ENCODE measurements around the gene RNF111.
A peak's percentile ranks its signal among the peaks of the same experiment; 100 is the strongest.
"Not testable (repeated sequence)": the region's sequence is repeated elsewhere in the genome, so short reads cannot be mapped to it uniquely, and the experiment has no call there.

RNF111 gene

GRCh38 chr15:59059076-59059597 lies 71.7 kb downstream of the RNF111 start:
- DNase-seq (ENCODE audit: low spot score), result no peak

GRCh38 chr15:59060348-59060747 lies 72.9 kb downstream of the RNF111 start:
- DNase-seq (ENCODE audit: low spot score), result no peak

GRCh38 chr15:59063042-59063441 lies 75.6 kb downstream of the RNF111 start:
- no peak for DNase-seq (ENCODE audit: low spot score)

GRCh38 chr15:59069430-59069829 lies 82.0 kb downstream of the RNF111 start:
- DNase-seq (ENCODE audit: low spot score), result no peak

DNA sequence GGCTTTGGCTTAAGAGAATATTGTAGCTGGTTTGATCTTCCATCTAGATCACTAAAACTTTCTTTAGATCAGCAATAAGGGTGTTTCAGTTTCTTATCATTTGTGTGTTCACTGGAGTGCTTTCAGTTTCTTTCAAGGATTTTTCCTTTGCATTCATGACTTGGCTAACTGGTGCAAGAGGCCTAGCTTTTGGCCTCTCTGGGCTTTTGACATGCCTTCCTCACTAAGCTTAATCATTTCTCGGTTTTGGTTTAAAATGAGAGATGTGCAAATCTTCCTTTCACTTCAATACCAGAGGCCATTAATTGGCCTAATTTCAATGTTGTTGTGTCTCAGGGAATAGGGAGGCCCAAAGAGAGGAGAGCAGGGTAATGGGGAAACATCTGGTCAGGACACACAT lies 87.1 kb downstream of the RNF111 start:
- DNase-seq (ENCODE audit: low spot score), result no peak

DNA sequence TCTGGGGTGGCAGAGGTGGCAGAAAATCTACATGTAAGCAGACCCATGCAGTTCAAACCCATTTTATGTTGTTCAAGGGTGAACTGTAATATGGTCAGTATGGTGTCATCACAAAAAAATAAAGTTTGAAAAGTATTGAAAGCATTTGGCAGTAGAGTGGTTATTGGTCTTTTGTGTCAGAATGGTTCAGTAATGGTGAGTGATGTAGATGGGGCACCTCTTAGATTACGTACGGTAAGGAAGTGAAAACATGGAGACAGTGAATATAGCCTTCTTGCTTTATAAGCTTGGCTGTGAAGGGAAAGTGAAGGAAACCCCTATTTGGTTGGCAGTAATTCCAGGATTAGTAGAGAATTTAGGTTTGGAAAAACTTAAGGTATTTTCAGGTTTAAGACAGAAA lies 100.3 kb downstream of the RNF111 start:
- no peak for DNase-seq (ENCODE audit: low spot score)

DNA sequence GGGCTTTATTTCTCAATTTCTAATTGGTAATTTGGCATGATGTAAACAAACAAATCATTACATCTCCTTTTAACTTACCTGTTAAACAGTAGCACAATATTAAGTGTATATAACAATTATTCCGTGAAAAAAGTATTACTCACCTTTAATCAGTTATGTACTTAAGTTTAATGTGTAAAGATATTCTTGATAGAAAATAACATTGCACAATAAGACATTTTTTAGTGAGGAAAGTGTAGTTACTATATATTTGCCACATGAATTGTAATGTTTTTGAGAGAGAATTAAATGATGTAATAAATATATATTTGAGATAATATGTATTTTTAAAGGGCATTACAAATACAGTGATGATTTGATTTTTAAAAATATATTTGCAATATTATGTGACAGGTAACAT lies 106.6 kb downstream of the RNF111 start:
- DNase-seq (ENCODE audit: low spot score), result no peak

DNA sequence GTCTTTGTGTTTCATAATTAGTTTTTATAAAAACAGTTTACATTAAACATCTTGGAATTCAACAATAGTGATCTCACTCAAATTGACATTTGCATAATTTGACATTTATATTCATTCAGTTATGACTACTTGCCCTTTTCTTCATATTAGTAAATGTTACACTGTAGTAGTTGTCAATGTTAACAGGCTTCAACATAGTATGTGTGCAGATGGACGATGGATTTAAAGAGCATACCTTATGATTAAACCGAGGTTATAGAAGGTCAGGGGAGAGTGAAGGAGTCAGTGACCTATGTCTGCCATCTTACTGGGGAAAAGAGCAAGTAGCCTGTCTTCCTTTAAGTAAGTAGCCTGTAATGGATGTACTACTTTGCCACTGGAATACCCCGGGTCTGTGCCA lies 109.0 kb downstream of the RNF111 start:
- DNase-seq (ENCODE audit: low spot score), result no peak

DNA sequence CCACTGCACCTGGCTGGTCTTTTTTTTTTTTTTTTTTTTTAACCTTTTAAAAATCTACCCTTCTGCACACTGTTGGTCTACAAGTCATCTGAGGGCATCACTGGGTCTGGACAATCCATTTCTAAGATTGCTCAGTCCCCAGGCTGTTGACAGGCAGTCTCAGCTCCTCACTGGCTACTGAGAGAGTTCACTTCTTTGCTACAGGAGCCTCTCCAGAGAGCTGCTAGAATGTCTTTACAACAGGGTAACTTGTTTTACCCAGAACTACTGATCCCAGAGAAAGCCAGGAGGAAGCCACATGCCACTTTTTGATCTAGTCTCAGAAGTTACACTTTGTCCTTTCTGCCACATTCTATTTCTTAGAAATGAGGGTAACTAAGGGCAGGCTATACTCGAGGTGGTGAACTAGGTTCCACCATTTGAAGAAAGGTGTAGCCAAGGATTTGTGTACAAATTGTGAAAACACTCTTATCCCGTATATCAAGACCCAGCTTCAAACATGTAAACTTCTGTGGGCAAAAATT lies 111.8 kb downstream of the RNF111 start:
- no peak for DNase-seq (ENCODE audit: low spot score)

GRCh38 chr15:59104602-59104911 lies 117.1 kb downstream of the RNF111 start:
- no peak for DNase-seq (ENCODE audit: low spot score)

- DNase-seq (ENCODE audit: low spot score), result peak; percentile 95
Observed at GRCh38 chr15:59104912-59105732, 117.7 kb downstream of the RNF111 start, which contains the start of gene CCNB2. TSS of gene CCNB2 (plus strand) at chr15:59105146. CDS start at chr15:59105269, 123 bp downstream.

- DNase-seq (ENCODE audit: low spot score), result no peak
Observed at GRCh38 chr15:59105854-59106253, 118.4 kb downstream of the RNF111 start.

GRCh38 chr15:59111251-59111650 lies 123.8 kb downstream of the RNF111 start:
- no peak for DNase-seq (ENCODE audit: low spot score)

- no peak for DNase-seq (ENCODE audit: low spot score)
Observed at GRCh38 chr15:59115047-59115446, 127.6 kb downstream of the RNF111 start.

GRCh38 chr15:59116141-59116540 lies 128.7 kb downstream of the RNF111 start:
- no peak for DNase-seq (ENCODE audit: low spot score)

DNA sequence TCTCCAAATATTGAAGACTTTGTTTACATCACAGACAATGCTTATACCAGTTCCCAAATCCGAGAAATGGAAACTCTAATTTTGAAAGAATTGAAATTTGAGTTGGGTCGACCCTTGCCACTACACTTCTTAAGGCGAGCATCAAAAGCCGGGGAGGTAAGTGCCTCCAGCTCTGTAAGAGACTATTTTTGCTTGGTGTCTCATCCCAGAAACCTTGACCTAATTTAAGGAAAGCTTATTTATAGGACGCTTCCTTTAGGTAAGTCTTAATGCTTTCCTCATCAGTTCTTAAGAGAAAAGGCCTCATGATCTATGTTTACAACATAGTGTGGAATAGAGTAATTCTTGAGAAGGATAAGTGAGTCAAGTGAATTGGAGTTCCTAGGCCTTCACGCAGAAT lies 129.3 kb downstream of the RNF111 start:
- no peak for DNase-seq (ENCODE audit: low spot score)

GRCh38 chr15:59119625-59120024 lies 132.2 kb downstream of the RNF111 start:
- no peak for DNase-seq (ENCODE audit: low spot score)

- DNase-seq (ENCODE audit: low spot score), result no peak
Observed at GRCh38 chr15:59120937-59121336, 133.5 kb downstream of the RNF111 start.

DNA sequence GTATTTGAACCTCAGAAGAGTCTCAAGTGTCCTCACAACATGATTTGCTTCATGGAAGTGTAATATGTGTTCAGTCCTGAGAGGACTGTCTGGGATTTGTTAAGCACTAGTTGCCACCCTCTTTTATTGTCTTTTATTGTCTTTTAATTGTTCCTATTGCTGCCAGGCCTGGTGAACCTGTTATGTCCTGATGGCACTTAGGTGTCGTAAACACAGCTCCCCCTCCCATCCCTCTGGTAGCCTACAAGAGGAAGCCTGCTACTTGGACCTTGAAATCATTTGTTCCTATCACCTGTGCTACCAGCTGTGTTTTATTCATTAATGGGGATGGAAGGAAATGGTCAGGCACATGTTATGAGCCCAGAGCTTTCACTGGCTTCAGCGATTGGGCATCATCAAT lies 136.8 kb downstream of the RNF111 start:
- DNase-seq (ENCODE audit: low spot score), result no peak

DNA sequence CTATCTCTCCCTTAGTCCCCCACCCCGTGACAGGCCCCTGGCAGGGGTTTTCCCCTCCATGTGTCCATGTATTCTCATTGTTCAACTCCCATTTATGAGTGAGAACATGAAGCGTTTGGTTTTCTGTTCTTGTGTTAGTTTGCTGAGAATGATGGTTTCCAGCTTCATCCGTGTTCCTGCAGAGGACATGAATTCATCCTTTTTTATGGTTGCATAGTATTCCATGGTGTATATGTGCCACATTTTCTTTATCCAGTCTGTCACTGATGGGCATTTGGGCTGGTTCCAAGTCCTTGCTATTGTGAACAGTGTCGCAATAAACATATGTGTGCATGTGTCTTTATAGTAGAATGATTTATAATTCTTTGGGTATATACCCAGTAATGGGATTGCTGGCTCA lies 138.2 kb downstream of the RNF111 start:
- DNase-seq (ENCODE audit: low spot score), result not testable (repeated sequence)

DNA sequence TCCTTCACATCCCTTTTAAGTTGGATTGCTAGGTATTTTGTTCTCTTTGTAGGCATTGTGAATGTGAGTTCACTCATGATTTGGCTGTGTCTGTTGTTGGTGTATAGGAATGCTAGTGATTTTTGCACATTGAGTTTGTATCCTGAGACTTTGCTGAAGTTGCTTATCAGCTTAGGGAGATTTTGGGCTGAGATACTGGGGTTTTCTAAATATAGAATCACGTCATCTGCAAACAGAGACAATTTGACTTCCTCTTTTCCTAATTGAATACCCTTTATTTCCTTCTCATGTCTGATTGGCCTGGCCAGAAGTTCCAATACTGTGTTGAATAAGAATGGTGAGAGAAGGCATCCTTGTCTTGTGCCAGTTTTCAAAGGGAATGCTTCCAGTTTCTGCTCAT lies 139.8 kb downstream of the RNF111 start:
- DNase-seq (ENCODE audit: low spot score), result not testable (repeated sequence)

GRCh38 chr15:59131456-59131855 lies 144.0 kb downstream of the RNF111 start:
- no peak for DNase-seq (ENCODE audit: low spot score)

GRCh38 chr15:59131969-59132562 lies 144.6 kb downstream of the RNF111 start:
- DNase-seq (ENCODE audit: low spot score), result no peak

All from ecto neural progenitor cell (in vitro differentiated cells).